NB4 (cell line): ENCODE data around the gene ASGR2.

Experiments
- DNase-seq: peaks from one replicate; pipeline ENCODE4 v3.0.0; 2010; ENCODE audit warnings: low read depth
- H3K4me3 ChIP-seq: one replicate; pipeline ENCODE4 v1.5.1; 2011; ENCODE audit warnings: mild to moderate bottlenecking, low read depth, low read length, moderate library complexity
- CTCF ChIP-seq: IDR thresholded peaks from one replicate; pipeline ENCODE4 v1.5.1; 2012; ENCODE audit warnings: low read depth, low read length
- MAX ChIP-seq: IDR thresholded peaks from 2 replicates; pipeline ENCODE4 v1.6.1; 2011; ENCODE audit warnings: low read depth, low read length
- MYC ChIP-seq: IDR thresholded peaks from 2 replicates; pipeline ENCODE4 v1.6.1; 2011; ENCODE audit warnings: low read depth, low read length
- POLR2A ChIP-seq: IDR thresholded peaks from 2 replicates; pipeline ENCODE4 v1.6.1; 2011; ENCODE audit warnings: mild to moderate bottlenecking; ENCODE audit not compliant: insufficient read length; ENCODE audit errors: extremely low read depth

Gene ASGR2

GRCh38 chr17:7119314-7119713, 4.7 kb upstream of the ASGR2 start:
- TF ChIP-seq CTCF (no peak), MYC (no peak), MAX (no peak), POLR2A (no peak)
- DNase-seq, result peak; percentile 33

GRCh38 chr17:7114875-7115614, 423 bp upstream of the ASGR2 start:
- no peak overlapping the region for H3K4me3 ChIP-seq
- DNase-seq, result peak; percentile 94
- TF ChIP-seq MAX (peak; percentile 28; the same call in 1 of the 2 replicates), POLR2A (no peak), MYC (0 out of 2 replicates have a peak, but pooled peaks have one; percentile 29)

More at GRCh38 chr17:7119314-7119713, 4.7 kb upstream of the ASGR2 start:
- H3K4me3 ChIP-seq, result no peak overlapping the region

GRCh38 chr17:7113273-7114071, 1.1 kb downstream of the ASGR2 start:
- H3K4me3 ChIP-seq, result peak overlapping the region; percentile 35
- DNase-seq, result peak; percentile 57
- TF ChIP-seq MYC (no peak), CTCF (no peak), MAX (no peak), POLR2A (no peak)

GRCh38 chr17:7112510-7113108, 2.0 kb downstream of the ASGR2 start:
- no peak for DNase-seq
- H3K4me3 ChIP-seq, result no peak overlapping the region
- TF ChIP-seq CTCF, result no peak

GRCh38 chr17:7111784-7112509, 2.7 kb downstream of the ASGR2 start:
- TF ChIP-seq MYC (no peak), MAX (no peak), CTCF (no peak), POLR2A (no peak)
- DNase-seq, result peak; percentile 34
- no peak overlapping the region for H3K4me3 ChIP-seq
